Measurements from ENCODE around the gene PDE2A.

The PDE2A gene

GRCh38 chr11:72534371-72535193 lies 139.6 kb downstream of the PDE2A start:
- no peak for DNase-seq

- DNase-seq, result no peak
Measured at GRCh38 chr11:72529068-72529467, 145.2 kb downstream of the PDE2A start.

GRCh38 chr11:72528121-72528520 lies 146.1 kb downstream of the PDE2A start:
- DNase-seq, result no peak
